HEK293 (cell line): Measurements from ENCODE around the gene SPACA7.

Experiments
- CTCF ChIA-PET: fragments of 350-600 bp; formaldehyde crosslinking; extraction: SDS; loops from one replicate; lab custom pipeline; 2021; ENCODE audit warnings: antibody characterized with exemption; lab: Yijun Ruan, JAX
- POLR2A ChIA-PET: fragments of 300-600 bp; formaldehyde crosslinking; extraction: SDS; loops from one replicate; lab custom pipeline; 2020; ENCODE audit warnings: antibody characterized with exemption, inconsistent platforms; lab: Yijun Ruan, JAX
- H3K27ac ChIP-seq: fragments of 200-500 bp; sonication (Bioruptor generic); 2 replicates; pipeline ENCODE4 v1.5.1; 2014; ENCODE audit warnings: low read depth, low read length, control low read depth, inconsistent platforms; ENCODE audit errors: extremely low read depth
- H3K36me3 ChIP-seq, 2 experiments: fragments of 200-500 bp in 1 of 2; sonication (Bioruptor generic) in 1 of 2; 1 replicate in 1 of 2; 2 replicates in 1 of 2; pipeline ENCODE4 v1.5.1; 2014 to 2017; ENCODE audit warnings: inconsistent platforms in 2 of 2, low read length in 2 of 2; ENCODE audit not compliant: control insufficient read depth in 2 of 2, insufficient read depth in 1 of 2
- H3K4me1 ChIP-seq: fragments of 200-500 bp; sonication (Bioruptor generic); 2 replicates; pipeline ENCODE4 v1.5.1; 2014; ENCODE audit warnings: mild to moderate bottlenecking, low read length, inconsistent platforms; ENCODE audit not compliant: control insufficient read depth, insufficient read depth
- H3K4me3 ChIP-seq: 2 replicates; pipeline ENCODE4 v1.5.1; 2011; ENCODE audit warnings: low read depth, mild to moderate bottlenecking, control low read depth, low read length, moderate library complexity
- H3K9me3 ChIP-seq: fragments of 200-500 bp; sonication (Bioruptor generic); 2 replicates; pipeline ENCODE4 v1.5.1; 2014; ENCODE audit warnings: low read depth, low read length, inconsistent platforms; ENCODE audit not compliant: control insufficient read depth, insufficient read depth
- GLIS2 ChIP-seq: fragments of 450-650 bp; formaldehyde crosslinking; IDR thresholded peaks from 2 replicates; pipeline ENCODE4 v1.5.1; 2016; ENCODE audit warnings: missing biosample characterization, missing genetic modification characterization
- MEIS1 ChIP-seq: sonication (generic); formaldehyde crosslinking; IDR thresholded peaks from 2 replicates; pipeline ENCODE4 v1.8.1; 2022; ENCODE audit warnings: missing genetic modification reagents, mild to moderate bottlenecking, borderline replicate concordance
- SALL2 ChIP-seq: fragments of 450-650 bp; formaldehyde crosslinking; IDR thresholded peaks from 2 replicates; pipeline ENCODE4 v1.5.0; 2017; ENCODE audit warnings: missing biosample characterization, mild to moderate bottlenecking, missing genetic modification characterization, borderline replicate concordance
- SETDB1 ChIP-seq: IDR thresholded peaks from one replicate; pipeline ENCODE4 v1.6.1; 2017; ENCODE audit warnings: mild to moderate bottlenecking, low read length, moderate library complexity, mixed read lengths; ENCODE audit not compliant: insufficient read length
- YY2 ChIP-seq: fragments of 450-650 bp; formaldehyde crosslinking; IDR thresholded peaks from 2 replicates; pipeline ENCODE4 v1.5.1; 2016; ENCODE audit warnings: missing biosample characterization, missing genetic modification characterization
- ZFP37 ChIP-seq: fragments of 450-650 bp; formaldehyde crosslinking; IDR thresholded peaks from 2 replicates; pipeline ENCODE4 v1.5.1; 2016; ENCODE audit warnings: missing biosample characterization, missing genetic modification characterization
- ZNF112 ChIP-seq: fragments of 450-650 bp; formaldehyde crosslinking; IDR thresholded peaks from 2 replicates; pipeline ENCODE4 v1.5.0; 2017; ENCODE audit warnings: missing biosample characterization, missing genetic modification characterization
- ZNF146 ChIP-seq: fragments of 450-650 bp; formaldehyde crosslinking; IDR thresholded peaks from 2 replicates; pipeline ENCODE4 v1.5.1; 2016; ENCODE audit warnings: missing biosample characterization, missing genetic modification characterization
- ZNF184 ChIP-seq: fragments of 450-650 bp; IDR thresholded peaks from 2 replicates; pipeline ENCODE4 v1.5.1; 2018; ENCODE audit warnings: missing biosample characterization, mild to moderate bottlenecking, missing genetic modification characterization
- ZNF23 ChIP-seq: fragments of 450-650 bp; formaldehyde crosslinking; IDR thresholded peaks from 2 replicates; pipeline ENCODE4 v1.5.1; 2016; ENCODE audit warnings: missing biosample characterization, missing genetic modification characterization, borderline replicate concordance
- ZNF239 ChIP-seq: fragments of 450-650 bp; formaldehyde crosslinking; IDR thresholded peaks from 2 replicates; pipeline ENCODE4 v1.5.1; 2016; ENCODE audit warnings: missing biosample characterization, missing genetic modification characterization
- ZNF529 ChIP-seq: fragments of 450-650 bp; formaldehyde crosslinking; IDR thresholded peaks from 2 replicates; pipeline ENCODE4 v1.5.1; 2017; ENCODE audit warnings: missing genetic modification characterization, missing biosample characterization; ENCODE audit not compliant: insufficient replicate concordance
- ZNF544 ChIP-seq: fragments of 450-650 bp; formaldehyde crosslinking; IDR thresholded peaks from 2 replicates; pipeline ENCODE4 v1.5.0; 2017; ENCODE audit warnings: missing biosample characterization, missing genetic modification characterization
- ZNF549 ChIP-seq: fragments of 450-650 bp; IDR thresholded peaks from 2 replicates; pipeline ENCODE4 v1.5.1; 2018; ENCODE audit warnings: missing biosample characterization, missing genetic modification characterization, mild to moderate bottlenecking, inconsistent platforms, moderate library complexity
- ZNF560 ChIP-seq: fragments of 450-650 bp; formaldehyde crosslinking; IDR thresholded peaks from 2 replicates; pipeline ENCODE4 v1.5.1; 2017; ENCODE audit warnings: missing biosample characterization, missing genetic modification characterization, borderline replicate concordance
- ZNF585B ChIP-seq: fragments of 450-650 bp; formaldehyde crosslinking; IDR thresholded peaks from 2 replicates; pipeline ENCODE4 v1.5.1; 2016; ENCODE audit warnings: missing biosample characterization, missing genetic modification characterization
- ZNF701 ChIP-seq: fragments of 450-650 bp; formaldehyde crosslinking; IDR thresholded peaks from 2 replicates; pipeline ENCODE4 v1.5.1; 2016; ENCODE audit warnings: missing biosample characterization, missing genetic modification characterization
- ZNF791 ChIP-seq: fragments of 450-650 bp; formaldehyde crosslinking; IDR thresholded peaks from 2 replicates; pipeline ENCODE4 v1.5.1; 2016; ENCODE audit warnings: missing biosample characterization, missing genetic modification characterization
- ZSCAN30 ChIP-seq: fragments of 450-650 bp; IDR thresholded peaks from 2 replicates; pipeline ENCODE4 v1.5.1; 2018; ENCODE audit warnings: missing biosample characterization, mild to moderate bottlenecking, missing genetic modification characterization, moderate library complexity
- TF ChIP-seq, protein P1 (sequence below): fragments of 450-650 bp; IDR thresholded peaks from 2 replicates; pipeline ENCODE4 v1.5.1; 2018; ENCODE audit warnings: missing biosample characterization, missing genetic modification characterization
- TF ChIP-seq, protein P2 (sequence below): fragments of 450-650 bp; formaldehyde crosslinking; IDR thresholded peaks from 2 replicates; pipeline ENCODE4 v1.5.1; 2017; ENCODE audit warnings: missing biosample characterization, missing genetic modification characterization
- TF ChIP-seq, protein P3 (sequence below): fragments of 450-650 bp; IDR thresholded peaks from 2 replicates; pipeline ENCODE4 v1.5.1; 2018; ENCODE audit warnings: missing biosample characterization, mild to moderate bottlenecking, missing genetic modification characterization

SPACA7 gene

DNA sequence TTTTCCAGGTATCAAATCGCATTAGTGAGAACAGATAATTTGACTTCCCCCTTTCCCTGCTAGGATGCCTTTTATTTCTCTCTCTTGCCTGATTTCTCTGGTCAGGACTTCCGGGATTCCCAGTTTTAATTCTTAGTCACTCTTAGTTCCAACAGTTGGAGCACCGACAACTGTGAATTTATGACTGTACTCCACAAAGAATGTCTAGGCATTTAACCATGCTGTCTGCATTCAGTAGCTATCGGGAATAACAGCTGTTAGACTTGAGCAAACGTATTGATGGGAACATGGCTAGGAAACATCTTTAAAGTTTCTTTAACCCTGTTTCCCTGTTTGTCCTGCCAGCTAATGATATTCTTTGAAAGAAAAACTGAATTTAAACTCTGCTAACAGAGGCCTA, 14.1 kb upstream of the SPACA7 start:
- TF ChIP-seq ZNF560 (tag by site-specific recombination), result no peak
- no peak for TF ChIP-seq ZSCAN30 (tag by site-specific recombination)
- no peak for TF ChIP-seq ZFP37 (tag by site-specific recombination)
- no peak for TF ChIP-seq ZNF239 (tag by site-specific recombination)
- TF ChIP-seq ZNF146 (tag by site-specific recombination), result no peak
- no peak for TF ChIP-seq ZNF701
- TF ChIP-seq, protein P1, sequence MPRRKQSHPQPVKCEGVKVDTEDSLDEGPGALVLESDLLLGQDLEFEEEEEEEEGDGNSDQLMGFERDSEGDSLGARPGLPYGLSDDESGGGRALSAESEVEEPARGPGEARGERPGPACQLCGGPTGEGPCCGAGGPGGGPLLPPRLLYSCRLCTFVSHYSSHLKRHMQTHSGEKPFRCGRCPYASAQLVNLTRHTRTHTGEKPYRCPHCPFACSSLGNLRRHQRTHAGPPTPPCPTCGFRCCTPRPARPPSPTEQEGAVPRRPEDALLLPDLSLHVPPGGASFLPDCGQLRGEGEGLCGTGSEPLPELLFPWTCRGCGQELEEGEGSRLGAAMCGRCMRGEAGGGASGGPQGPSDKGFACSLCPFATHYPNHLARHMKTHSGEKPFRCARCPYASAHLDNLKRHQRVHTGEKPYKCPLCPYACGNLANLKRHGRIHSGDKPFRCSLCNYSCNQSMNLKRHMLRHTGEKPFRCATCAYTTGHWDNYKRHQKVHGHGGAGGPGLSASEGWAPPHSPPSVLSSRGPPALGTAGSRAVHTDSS (tag by site-specific recombination), result no peak
- CTCF ChIA-PET, result no interaction called here

DNA sequence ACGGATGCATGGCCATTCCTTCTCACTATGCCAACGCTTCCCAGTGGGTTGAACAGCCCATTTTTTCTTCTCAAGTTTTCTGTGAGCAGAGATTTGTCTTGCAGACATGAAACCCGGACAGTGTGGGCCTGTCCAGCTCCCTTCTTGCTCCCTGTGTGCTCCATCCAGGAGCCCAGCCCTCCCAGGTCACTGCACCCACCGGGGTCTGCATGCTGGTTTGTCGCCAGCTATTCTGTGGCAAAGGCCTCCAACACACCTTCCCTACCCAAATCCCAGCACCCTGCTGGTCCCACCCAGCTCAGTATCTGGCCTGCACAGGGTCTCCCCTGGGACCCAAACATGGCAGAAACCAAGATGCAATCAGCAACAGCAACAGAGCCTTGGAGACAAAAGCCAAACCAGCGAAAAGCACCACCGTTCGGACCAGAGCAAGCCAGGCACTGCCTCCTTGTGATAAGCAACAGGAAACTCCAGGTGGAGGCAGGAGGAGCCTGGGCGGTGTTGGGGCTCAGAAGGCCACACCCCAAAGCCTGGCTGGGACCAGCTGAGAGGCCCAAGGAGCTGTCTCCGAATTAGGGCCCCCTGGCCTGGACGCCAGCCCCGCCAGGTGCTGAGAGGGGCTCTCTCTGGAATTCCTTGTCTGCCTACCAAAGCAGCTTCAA, 12.2 kb upstream of the SPACA7 start:
- no peaks in the 10 kb centered on the region for H3K9me3 ChIP-seq
- ChIA-PET CTCF (no interaction called here), POLR2A (no interaction called here)
- H3K36me3 ChIP-seq, result no peaks in the 10 kb centered on the region
- no peaks in the 10 kb centered on the region for H3K4me1 ChIP-seq
- H3K4me3 ChIP-seq, result no peak overlapping the region
- no peak for TF ChIP-seq ZNF112 (tag by site-specific recombination)
- no peak for TF ChIP-seq ZNF791 (tag by site-specific recombination)
- TF ChIP-seq ZNF585B (tag by site-specific recombination), result no peak
- TF ChIP-seq, protein P2, sequence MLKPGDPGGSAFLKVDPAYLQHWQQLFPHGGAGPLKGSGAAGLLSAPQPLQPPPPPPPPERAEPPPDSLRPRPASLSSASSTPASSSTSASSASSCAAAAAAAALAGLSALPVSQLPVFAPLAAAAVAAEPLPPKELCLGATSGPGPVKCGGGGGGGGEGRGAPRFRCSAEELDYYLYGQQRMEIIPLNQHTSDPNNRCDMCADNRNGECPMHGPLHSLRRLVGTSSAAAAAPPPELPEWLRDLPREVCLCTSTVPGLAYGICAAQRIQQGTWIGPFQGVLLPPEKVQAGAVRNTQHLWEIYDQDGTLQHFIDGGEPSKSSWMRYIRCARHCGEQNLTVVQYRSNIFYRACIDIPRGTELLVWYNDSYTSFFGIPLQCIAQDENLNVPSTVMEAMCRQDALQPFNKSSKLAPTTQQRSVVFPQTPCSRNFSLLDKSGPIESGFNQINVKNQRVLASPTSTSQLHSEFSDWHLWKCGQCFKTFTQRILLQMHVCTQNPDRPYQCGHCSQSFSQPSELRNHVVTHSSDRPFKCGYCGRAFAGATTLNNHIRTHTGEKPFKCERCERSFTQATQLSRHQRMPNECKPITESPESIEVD (tag by site-specific recombination), result no peak
- TF ChIP-seq ZNF544 (tag by site-specific recombination), result no peak
- no peak overlapping the region for H3K27ac ChIP-seq

More for the DNA sequence above, 14.1 kb upstream of the SPACA7 start:
- no peak overlapping the region for H3K27ac ChIP-seq
- H3K4me3 ChIP-seq, result no peak overlapping the region
- H3K4me1 ChIP-seq, result no peaks in the 10 kb centered on the region
- no peaks in the 10 kb centered on the region for H3K36me3 ChIP-seq
- H3K9me3 ChIP-seq, result no peaks in the 10 kb centered on the region
- POLR2A ChIA-PET, result no interaction called here

DNA sequence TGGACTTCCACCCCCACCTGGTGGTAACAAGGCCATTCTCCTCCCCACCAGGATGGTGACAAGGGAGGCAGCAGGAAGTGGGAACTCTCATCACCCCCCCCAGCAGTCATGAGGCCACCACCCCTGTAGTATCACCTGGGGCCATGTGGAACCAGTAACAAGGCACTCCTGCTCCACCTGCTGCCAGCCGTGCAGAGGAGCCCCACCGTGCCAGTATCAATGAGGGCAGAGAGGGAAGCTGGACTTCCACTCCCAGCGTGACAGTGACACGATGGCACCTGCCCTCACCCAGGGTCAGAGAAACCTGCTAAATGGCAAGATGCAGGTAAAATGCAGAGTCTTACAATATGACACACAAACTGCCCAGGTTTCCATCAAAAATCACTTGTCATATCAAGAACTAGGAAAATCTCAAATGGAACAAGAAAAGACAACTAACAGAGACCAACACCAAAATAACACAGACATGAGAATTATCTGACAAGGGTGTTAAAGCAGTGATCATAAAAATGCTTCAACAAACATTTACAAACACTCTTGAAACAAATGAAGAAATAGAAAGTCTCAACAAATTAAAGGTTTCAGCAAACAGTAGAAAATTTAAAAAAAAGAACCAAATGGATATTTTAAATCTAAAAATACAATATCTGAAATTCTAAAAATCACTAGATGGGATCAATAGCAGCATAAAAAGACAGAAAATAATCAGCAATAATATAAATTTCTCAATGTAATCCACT, 9.1 kb upstream of the SPACA7 start:
- TF ChIP-seq ZNF549 (tag by site-specific recombination) (peak; percentile 25; the same call in 1 of the 2 replicates), ZNF23 (tag by site-specific recombination) (no peak), SALL2 (tag by site-specific recombination) (no peak), ZNF184 (tag by site-specific recombination) (peak; percentile 99), YY2 (tag by site-specific recombination) (no peak), ZNF791 (tag by site-specific recombination) (no peak), ZNF529 (tag by site-specific recombination) (peak; percentile 73), SETDB1 (peak; percentile 30), MEIS1 (no peak), GLIS2 (tag by site-specific recombination) (no peak)
- TF ChIP-seq, protein P3, sequence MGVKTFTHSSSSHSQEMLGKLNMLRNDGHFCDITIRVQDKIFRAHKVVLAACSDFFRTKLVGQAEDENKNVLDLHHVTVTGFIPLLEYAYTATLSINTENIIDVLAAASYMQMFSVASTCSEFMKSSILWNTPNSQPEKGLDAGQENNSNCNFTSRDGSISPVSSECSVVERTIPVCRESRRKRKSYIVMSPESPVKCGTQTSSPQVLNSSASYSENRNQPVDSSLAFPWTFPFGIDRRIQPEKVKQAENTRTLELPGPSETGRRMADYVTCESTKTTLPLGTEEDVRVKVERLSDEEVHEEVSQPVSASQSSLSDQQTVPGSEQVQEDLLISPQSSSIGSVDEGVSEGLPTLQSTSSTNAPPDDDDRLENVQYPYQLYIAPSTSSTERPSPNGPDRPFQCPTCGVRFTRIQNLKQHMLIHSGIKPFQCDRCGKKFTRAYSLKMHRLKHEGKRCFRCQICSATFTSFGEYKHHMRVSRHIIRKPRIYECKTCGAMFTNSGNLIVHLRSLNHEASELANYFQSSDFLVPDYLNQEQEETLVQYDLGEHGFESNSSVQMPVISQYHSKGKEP, result no peak
- H3K4me3 ChIP-seq, result no peak overlapping the region
- H3K4me1 ChIP-seq, result no peaks in the 10 kb centered on the region
- ChIA-PET CTCF (no interaction called here), POLR2A (no interaction called here)
- no peaks in the 10 kb centered on the region for H3K36me3 ChIP-seq
- no peaks in the 10 kb centered on the region for H3K9me3 ChIP-seq
- H3K27ac ChIP-seq, result no peak overlapping the region
